HG03103 (cell line): ENCODE results near the gene ABCD2.
"Not testable (repeated sequence)": the region's sequence is repeated elsewhere in the genome, so short reads cannot be mapped to it uniquely, and the experiment has no call there.

Experiments
- ATAC-seq: cut with Tn5 transposase; IDR thresholded peaks from one replicate; pipeline ENCODE4 v1.9.1; 2021; ENCODE audit warnings: low read depth; ENCODE audit not compliant: unreplicated experiment

ABCD2 gene

GRCh38 chr12:39619660-39620433 lies at the start of gene ABCD2:
Gene ABCD2 (minus strand): TSS chr12:39619803. CDS start chr12:39619615, 188 bp downstream.
- peak; percentile 58 for ATAC-seq

- no peak for ATAC-seq
These were observed 40.5 kb upstream of the ABCD2 start for GRCh38 chr12:39660101-39660500.

- no peak for ATAC-seq
These were observed 27.8 kb upstream of the ABCD2 start for GRCh38 chr12:39647383-39647782.

GRCh38 chr12:39646963-39647362 lies 27.4 kb upstream of the ABCD2 start:
- ATAC-seq: no peak

- ATAC-seq: no peak
These were observed 23.4 kb upstream of the ABCD2 start for GRCh38 chr12:39643052-39643451.

GRCh38 chr12:39638840-39639239 lies 19.2 kb upstream of the ABCD2 start:
- ATAC-seq: no peak

GRCh38 chr12:39638178-39638577 lies 18.6 kb upstream of the ABCD2 start:
- ATAC-seq: no peak

GRCh38 chr12:39632670-39633069 lies 13.1 kb upstream of the ABCD2 start:
- ATAC-seq: no peak

GRCh38 chr12:39628836-39629235 lies 9.2 kb upstream of the ABCD2 start:
- no peak for ATAC-seq

GRCh38 chr12:39627914-39628313 lies 8.3 kb upstream of the ABCD2 start:
- ATAC-seq: no peak

GRCh38 chr12:39626033-39626814 lies 6.6 kb upstream of the ABCD2 start:
- ATAC-seq: no peak

- no peak for ATAC-seq
These were observed 4.3 kb upstream of the ABCD2 start for GRCh38 chr12:39623919-39624318.

GRCh38 chr12:39623160-39623559 lies 3.6 kb upstream of the ABCD2 start:
- not testable (repeated sequence) for ATAC-seq

GRCh38 chr12:39622306-39622705 lies 2.7 kb upstream of the ABCD2 start:
- no peak for ATAC-seq

- no peak for ATAC-seq
These were observed 2.1 kb upstream of the ABCD2 start for GRCh38 chr12:39621670-39622069.

GRCh38 chr12:39620659-39621658 lies 1.4 kb upstream of the ABCD2 start:
- ATAC-seq: peak; percentile 31

- ATAC-seq: peak; percentile 4
These were observed 315 bp downstream of the ABCD2 start for GRCh38 chr12:39619316-39619659.

GRCh38 chr12:39618701-39619100 lies 902 bp downstream of the ABCD2 start:
- no peak for ATAC-seq

- ATAC-seq: peak; percentile 18
These were observed 1.7 kb downstream of the ABCD2 start for GRCh38 chr12:39617887-39618286.

GRCh38 chr12:39616666-39617065 lies 2.9 kb downstream of the ABCD2 start:
- ATAC-seq: no peak

GRCh38 chr12:39616251-39616650 lies 3.4 kb downstream of the ABCD2 start:
- ATAC-seq: no peak
